RWPE1 (cell line): ENCODE data around the gene NCAPG2.

Source experiments
- CTCF ChIA-PET: fragments of 350-600 bp; sonication (Branson Sonifier 250); formaldehyde crosslinking; extraction: SDS; loops from one replicate; lab custom pipeline; 2021; lab: Yijun Ruan, JAX
- POLR2A ChIA-PET: fragments of 400-600 bp; formaldehyde crosslinking; extraction: SDS; loops from one replicate; lab custom pipeline; 2020; ENCODE audit warnings: antibody characterized with exemption; ENCODE audit not compliant: low non-redundant PET; lab: Yijun Ruan, JAX
- DNase-seq: peaks from one replicate; pipeline ENCODE4 v3.0.0; 2012; ENCODE audit warnings: low spot score
- H3K27ac ChIP-seq: fragments of 450-650 bp; 2 replicates; pipeline ENCODE4 v1.5.1; 2017
- TF ChIP-seq, protein P1 (sequence below): fragments of 450-650 bp; conservative IDR thresholded peaks from 2 replicates; pipeline ENCODE4 v1.5.1; 2017; ENCODE audit warnings: low read depth, mild to moderate bottlenecking

NCAPG2 gene

DNA sequence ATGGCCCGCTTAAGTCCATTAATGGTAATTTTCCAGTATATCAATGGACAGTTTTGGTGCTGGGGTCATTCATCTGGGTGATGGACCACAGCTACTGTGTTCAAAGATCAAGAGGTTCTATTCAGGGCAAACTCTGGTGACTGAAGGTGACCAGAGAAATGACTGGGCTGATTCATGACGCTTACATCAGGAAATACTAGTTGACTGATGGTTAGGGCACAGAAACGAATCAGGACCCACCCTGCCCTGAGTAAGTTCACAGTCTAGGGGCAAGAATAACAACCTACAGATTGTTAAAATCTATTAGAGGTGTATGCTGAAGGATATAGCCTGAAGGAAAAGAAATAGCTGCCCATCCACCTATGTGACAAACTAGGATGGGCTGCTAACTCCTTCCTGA, 9.5 kb downstream of the NCAPG2 start:
- DNase-seq, result no peak
- no peak overlapping the region for H3K27ac ChIP-seq
- ChIA-PET CTCF (no interaction called here), POLR2A (no interaction called here)
- TF ChIP-seq, protein P1, sequence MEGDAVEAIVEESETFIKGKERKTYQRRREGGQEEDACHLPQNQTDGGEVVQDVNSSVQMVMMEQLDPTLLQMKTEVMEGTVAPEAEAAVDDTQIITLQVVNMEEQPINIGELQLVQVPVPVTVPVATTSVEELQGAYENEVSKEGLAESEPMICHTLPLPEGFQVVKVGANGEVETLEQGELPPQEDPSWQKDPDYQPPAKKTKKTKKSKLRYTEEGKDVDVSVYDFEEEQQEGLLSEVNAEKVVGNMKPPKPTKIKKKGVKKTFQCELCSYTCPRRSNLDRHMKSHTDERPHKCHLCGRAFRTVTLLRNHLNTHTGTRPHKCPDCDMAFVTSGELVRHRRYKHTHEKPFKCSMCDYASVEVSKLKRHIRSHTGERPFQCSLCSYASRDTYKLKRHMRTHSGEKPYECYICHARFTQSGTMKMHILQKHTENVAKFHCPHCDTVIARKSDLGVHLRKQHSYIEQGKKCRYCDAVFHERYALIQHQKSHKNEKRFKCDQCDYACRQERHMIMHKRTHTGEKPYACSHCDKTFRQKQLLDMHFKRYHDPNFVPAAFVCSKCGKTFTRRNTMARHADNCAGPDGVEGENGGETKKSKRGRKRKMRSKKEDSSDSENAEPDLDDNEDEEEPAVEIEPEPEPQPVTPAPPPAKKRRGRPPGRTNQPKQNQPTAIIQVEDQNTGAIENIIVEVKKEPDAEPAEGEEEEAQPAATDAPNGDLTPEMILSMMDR, result no peak

DNA sequence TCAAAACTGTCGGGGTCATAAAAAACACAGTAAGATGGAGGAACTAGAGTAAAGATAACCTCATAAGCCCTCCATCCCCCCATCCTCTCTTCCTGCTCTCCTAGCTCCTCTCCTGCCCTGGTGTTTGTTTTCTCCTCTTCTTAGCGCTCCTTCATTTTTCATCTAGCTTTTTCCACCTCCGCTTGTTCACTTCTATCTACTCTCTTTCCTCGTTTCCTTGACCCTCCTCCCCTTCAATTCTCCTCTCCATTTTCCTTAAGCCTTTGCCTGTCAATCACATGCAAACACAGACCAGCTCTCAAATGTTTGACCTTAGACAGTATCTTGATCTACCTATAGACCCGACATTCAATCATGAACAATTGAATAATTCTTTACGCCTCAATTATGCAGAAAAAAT, 10.0 kb downstream of the NCAPG2 start:
- TF ChIP-seq, protein P1, result no peak
- no peak overlapping the region for H3K27ac ChIP-seq
- ChIA-PET CTCF (no interaction called here), POLR2A (no interaction called here)
- DNase-seq, result no peak

- TF ChIP-seq, protein P1, result no peak
- ChIA-PET POLR2A (no interaction called here), CTCF (interaction anchor here (1.3 kb wide), 1 partner anchor 287 kb away, joined by 7 read pairs; no protein-coding TSS in a partner anchor)
- H3K27ac ChIP-seq, result no peak overlapping the region
- no peak for DNase-seq
Measured at GRCh38 chr7:158689488-158689887, 15.1 kb downstream of the NCAPG2 start.

GRCh38 chr7:158687406-158687805, 17.2 kb downstream of the NCAPG2 start:
- no peak for DNase-seq
- no peak overlapping the region for H3K27ac ChIP-seq
- TF ChIP-seq, protein P1, result no peak
- ChIA-PET CTCF (no interaction called here), POLR2A (no interaction called here)

DNA sequence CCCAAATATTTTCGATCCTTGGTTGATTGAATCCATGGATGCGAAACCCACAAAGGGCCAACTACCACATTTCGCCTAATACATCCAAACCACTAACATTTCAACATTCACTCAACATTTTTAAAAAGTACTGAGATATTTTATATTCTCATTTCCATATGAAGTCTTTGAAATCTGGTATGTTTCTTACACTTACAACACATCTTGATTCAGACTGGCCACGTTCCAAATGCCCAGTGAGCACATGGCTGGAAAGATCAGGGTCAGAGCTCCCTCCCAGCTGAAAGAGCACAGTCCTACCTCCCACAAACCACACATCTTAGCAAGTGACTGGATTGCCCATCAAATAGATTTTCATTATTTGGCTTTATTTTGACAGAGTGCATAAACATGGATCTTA, 18.9 kb downstream of the NCAPG2 start:
- H3K27ac ChIP-seq, result no peak overlapping the region
- no peak for DNase-seq
- POLR2A ChIA-PET, result no interaction called here
- TF ChIP-seq, protein P1, result no peak
- CTCF ChIA-PET, result no interaction called here

DNA sequence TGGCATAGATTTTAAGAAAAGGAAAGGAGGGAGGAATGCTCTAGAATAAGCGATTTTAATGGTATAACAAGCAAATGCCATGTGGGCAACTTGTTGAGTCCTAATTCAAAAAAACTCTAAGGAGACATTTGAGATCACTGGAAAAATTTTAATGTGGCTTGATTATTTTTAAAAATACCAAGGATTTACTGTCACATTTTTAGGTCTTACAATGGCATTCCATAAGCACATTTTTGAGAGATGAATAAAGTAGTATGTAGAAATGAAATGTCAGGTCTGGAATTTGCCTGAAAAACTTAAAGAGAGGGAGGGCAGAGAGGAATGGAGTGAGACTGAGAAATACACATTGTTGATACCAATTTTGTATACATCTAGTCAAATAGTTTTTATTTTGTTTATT, 20.3 kb downstream of the NCAPG2 start:
- ChIA-PET POLR2A (interaction anchor here (0.6 kb wide), 1 partner anchor 56 kb away, joined by 3 read pairs; no protein-coding TSS in a partner anchor), CTCF (no interaction called here)
- TF ChIP-seq, protein P1, result no peak
- no peak for DNase-seq
- no peak overlapping the region for H3K27ac ChIP-seq
